Muscle of arm (tissue), 12 donors: ENCODE measurements around the gene EXOG. TPM values are rescaled to one million over a fixed set of nuclear protein-coding genes. Genes with fewer than 3 reads are reported as not detected.

Experiments used
- DNase-seq: peaks from one replicate; pipeline ENCODE4 v3.0.0-alpha.2; 2013
- polyA plus RNA-seq, 12 donors: library from polyadenylated mRNA; unstranded; fragments of 120-200 nt; gene quantifications; one replicate each; pipeline ENCODE4 v1.2.1, GENCODE V29; 2013; ENCODE audit not compliant: insufficient read length in 12 of 12

The EXOG gene
- polyA plus RNA-seq, 12 donors = 9.1 to 25.4 (median 17.0) TPM; not detected in 1

DNA sequence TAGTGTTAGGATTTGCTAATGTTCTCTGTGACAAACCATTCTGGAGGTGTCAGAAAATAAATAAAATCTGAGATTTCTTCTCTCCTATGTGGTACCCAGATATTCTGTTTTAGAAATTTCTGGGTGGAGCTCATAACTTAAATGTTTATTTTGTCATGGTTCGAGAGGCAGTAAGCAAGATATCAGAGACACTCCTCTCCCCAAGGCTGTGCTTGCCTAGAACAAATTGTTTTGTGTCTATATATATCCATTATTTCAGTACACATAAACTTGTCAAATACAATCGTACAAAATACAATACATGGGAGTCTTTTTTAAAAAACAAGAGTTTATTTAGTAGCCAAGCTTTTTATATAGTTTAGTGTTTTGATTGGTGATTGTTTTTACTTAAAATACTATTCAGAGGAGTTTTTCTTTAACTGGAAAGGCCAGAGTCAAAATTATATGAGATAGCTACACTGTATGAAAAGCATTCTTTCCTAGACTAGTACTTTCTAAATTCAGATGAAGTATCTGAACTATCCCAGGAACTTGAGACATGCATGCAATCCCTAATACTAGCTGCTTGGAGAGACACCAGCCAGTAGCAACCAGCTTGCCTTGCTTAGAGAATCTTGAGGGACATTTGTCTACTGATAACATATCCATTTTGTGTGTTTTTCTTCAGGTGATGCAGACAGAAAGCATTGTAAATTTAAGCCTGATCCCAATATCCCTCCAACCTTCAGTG lies 4.7 kb downstream of the EXOG start:
- no peak for DNase-seq

DNA sequence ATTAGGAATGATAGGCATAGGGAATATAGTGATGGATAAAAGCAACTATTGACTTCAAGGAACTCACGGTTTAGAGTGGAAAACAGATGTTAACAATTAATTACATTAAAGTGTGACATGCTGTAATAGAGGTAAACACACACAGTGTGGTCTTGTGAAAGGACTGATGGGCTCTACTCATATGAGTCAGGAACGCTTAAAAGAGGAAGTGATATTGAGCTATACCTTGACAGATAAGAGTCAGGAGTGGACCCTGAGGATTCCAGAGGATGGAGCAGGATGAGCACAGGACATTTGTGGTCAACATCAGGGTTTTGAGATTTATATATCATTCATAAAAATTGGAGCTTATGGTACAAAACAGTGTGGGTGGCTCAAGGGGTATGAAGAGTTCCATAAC lies 11.0 kb downstream of the EXOG start:
- DNase-seq = no peak

DNA sequence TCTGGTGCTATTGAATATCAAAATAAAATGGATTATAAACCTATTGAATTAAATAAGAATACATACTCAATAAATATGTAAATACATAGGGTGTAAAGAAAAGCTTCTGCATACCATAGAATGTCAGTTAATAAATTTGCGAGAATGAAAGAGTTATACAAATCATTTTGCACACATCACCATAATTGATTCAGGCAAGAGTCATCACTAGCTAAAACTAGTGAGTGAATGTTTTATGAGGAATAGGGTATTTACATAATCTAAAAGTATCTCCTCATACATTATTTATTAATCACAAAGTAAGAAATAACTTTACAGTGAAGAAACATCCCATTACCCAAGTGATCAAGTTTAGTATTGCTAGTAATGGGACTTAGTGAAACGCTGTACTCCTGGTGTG lies 13.6 kb downstream of the EXOG start:
- no peak for DNase-seq

GRCh38 chr3:38510631-38511030 lies 14.5 kb downstream of the EXOG start:
- no peak for DNase-seq

DNA sequence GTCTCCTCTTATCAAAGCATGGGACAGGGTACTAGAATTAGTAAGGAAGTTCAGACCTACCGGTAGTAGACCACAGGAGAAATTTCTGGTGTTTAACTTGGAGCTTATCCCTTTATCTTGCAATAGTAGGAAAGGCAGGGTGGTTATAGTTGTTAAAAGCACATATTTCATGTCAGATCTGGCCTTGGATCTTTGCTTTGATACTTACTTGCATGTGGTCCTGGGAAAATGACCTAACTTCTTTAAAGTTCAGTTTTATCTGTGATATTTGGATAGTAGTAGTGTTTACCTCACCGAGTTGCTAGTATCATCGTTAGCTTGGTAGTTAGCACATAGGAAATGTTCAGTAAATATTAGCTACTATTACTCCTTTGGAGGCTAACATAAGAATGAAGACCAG lies 15.4 kb downstream of the EXOG start:
- DNase-seq = no peak

DNA sequence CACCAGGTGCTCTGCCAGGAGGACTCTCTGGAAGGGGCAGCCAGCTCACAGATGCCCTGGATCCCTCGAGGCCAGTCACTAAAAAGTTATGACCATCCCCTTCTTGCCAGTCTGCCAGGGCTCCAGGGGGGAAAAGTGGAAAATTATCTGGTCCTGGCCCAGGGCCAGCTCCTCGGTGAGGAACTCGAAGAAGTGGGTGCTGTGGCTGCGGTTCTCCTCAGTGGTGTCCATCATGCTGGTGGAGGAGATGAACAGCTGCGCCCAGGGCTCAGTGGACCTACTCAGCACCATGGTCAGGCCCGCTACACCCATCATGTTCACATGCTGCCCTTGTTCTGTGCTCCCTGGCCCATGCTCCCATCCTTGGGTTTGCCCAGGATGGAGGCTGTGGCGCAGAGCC lies 19.2 kb downstream of the EXOG start:
- DNase-seq = no peak

DNA sequence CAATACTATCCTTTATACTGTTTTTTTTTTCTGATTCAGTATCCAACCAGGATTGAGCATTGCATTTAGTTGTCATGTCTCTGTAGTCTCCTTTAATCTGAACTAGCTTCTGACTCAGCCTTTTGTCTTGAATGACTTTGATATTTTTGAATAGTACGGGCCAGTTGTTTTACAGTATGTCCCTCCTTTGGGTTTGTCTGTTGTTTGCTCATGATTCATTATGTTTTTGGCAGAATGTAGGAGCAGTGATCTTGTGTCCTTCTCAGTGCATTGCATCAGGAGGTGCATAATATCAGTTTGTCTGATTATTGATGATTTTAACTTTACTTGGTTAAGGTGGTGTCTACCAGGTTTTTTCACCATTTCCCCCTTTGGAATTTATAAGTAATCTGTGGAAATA lies 20.5 kb downstream of the EXOG start:
- no peak for DNase-seq

- no peak for DNase-seq
Observed at GRCh38 chr3:38519000-38519399, 22.9 kb downstream of the EXOG start.

- DNase-seq = no peak
Observed at GRCh38 chr3:38519651-38520050, 23.5 kb downstream of the EXOG start.

DNA sequence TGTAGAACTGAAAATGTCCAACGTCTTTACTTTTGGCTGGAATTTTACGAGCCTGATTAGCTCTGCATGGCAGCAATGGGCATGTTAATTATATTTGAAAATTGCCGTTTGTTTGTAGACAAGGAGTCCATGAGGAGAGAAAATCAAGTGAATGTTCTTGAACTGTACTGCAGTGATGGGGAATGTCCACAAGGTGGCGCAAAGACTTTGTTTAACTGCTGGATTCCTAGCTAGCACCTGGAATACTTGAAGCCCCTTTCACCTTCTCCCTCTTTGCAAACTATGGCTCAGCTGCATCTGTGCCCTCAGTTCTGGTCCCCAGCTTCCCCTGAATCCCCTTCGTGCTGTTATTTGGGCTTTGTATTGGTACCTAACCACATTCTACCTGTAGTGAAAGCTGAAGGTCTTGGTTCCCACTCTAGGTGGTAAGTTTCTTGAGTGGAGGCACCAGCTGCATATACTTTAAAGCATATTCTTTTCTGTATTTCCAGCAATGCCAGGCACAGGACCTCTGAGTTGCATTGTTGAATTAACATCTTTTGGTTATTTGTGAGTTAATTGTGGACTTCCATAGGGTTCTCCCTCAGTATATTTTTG lies 25.3 kb downstream of the EXOG start:
- peak; percentile 73 for DNase-seq

DNA sequence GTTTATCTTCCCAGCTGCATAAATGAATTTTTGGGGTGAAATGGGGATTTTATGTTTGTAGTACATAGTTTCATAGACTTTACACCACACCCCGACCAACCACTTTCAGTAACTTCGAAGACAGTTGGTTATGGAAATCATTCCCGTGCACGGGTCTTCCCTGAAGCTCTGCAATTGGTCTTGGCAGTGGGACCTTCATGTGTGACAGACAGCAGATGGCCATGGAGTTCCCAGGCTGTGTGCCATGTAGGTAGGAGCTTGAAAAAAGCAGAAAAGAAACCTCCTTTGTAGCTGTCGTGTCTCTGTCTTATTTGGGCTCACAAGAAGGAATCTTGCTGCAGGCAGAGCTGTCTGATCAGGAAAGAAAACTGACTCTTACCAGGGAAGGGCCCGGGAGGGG lies 25.9 kb downstream of the EXOG start:
- no peak for DNase-seq

- no peak for DNase-seq
Observed at GRCh38 chr3:38524141-38524739, 28.1 kb downstream of the EXOG start.

DNA sequence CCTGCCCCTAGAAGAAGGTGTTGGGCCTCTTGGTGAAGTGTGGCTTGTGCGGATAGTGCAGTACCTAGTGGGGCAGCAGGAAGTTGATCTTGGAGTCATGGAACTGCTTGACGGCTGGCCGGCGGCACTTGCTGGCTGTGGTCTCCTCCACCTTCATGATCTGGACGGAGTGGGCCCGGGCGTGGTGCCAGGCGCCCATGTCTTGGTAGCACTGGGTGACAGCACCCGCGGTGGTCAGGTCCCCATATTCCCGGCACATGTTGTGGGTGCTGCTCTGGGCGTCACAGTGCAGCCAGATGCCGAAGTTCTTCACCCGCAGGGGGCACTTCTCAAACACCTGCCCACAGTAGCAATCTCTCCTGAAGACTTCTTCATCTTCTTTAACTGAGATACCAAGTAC lies 30.7 kb downstream of the EXOG start:
- DNase-seq = no peak

GRCh38 chr3:38528457-38528856 lies 32.3 kb downstream of the EXOG start:
- no peak for DNase-seq

DNA sequence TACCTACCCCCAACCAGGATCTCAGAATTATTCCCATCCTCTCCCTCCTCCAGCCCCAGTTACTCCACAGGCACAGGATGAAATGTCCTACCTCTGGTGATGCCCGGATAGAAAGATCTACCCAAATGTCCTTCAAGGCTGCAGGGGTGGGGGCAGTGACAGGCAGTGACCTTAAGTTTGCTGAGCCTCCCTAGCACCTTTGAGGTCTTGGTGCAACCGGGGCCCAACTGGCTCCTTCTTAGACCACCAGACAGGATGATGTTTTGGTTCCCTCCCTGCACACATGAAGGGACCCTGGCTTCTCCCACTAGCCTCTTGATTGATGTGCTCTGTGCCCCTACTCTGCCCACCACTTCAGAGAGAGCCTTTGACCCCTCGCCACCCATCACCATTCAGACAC lies 36.4 kb downstream of the EXOG start:
- DNase-seq = no peak

- no peak for DNase-seq
Observed at GRCh38 chr3:38533285-38533976, 37.3 kb downstream of the EXOG start.

DNA sequence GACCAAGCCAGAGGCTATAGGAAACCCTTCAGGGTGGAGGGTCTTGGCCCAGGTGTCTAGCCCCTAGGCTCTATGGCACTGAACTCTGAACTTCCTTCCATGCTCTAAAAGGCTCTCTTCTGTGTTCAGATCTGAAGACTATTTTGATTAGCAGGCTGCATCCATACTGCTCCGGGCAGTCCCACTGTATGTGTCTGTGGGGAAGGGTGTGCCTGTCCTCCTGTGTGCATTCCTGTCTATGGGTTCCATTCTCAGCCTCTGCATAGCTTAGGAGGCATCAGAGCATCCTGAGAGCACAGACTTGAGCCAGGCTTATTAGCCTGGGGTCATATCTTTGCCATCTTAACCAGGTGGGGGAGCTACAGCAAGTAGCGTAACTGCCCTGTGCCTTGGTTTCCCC lies 38.0 kb downstream of the EXOG start:
- no peak for DNase-seq

GRCh38 chr3:38534604-38535003 lies 38.5 kb downstream of the EXOG start:
- DNase-seq = no peak

DNA sequence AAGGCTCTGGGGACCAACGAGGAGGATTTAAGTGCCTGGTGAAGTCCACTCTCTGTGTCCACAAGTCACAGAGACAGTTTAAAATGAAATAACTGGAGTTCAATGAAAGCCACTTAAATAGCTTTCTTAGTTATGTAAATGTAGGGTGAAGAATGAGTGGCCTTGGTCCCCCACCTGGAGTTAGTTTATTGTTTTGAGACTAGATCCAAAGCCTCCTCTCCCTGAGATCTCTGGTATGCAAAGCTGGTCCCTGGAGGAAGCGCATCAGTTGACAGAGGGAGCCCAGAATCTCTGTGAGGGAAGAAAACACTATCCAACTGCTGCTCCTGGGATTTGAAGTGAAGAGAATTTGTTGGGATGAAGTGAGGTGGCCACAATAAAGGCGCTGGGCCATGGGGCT lies 40.5 kb downstream of the EXOG start:
- no peak for DNase-seq

- no peak for DNase-seq
Observed at GRCh38 chr3:38538773-38539353, 42.7 kb downstream of the EXOG start.

DNA sequence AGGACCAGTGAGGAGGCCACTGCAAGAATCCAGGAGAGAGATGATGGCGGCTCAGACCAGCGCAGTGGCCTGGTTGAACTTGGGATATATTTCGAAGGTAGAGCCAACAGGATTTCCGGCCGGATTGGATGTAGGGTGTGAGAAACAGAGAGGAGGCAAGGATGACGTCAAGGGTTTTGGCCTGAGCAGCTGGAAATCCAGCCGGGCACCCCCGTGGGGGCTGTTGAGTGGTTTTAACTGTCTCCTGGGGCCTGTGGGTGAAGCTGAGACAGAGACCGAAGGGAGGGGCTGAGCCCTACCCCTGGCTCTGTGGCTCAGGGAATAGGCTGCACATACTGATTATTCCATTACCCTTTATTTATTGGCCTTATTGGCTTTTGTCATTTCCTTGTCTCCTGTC lies 45.7 kb downstream of the EXOG start:
- DNase-seq = no peak
